Adrenal gland (tissue), 12 donors: ENCODE results near the gene RPL37. TPM values are rescaled to one million over a fixed set of nuclear protein-coding genes. Genes with fewer than 3 reads are reported as not detected.
"Not testable (repeated sequence)": the region's sequence is repeated elsewhere in the genome, so short reads cannot be mapped to it uniquely, and the experiment has no call there.

Experiments
- DNase-seq, 7 donors: peaks; one replicate each; pipeline ENCODE4 v3.0.0-alpha.2; 2019 to 2020
- H3K27ac ChIP-seq, 5 donors: fragments of 200-600 bp; sonication (generic) in 4 of 5; 1 replicate in 3 of 5; 2 replicates in 2 of 5; pipeline versions ENCODE4 v1.5.1 to v1.8.0; 2016 to 2020; ENCODE audit warnings: mild to moderate bottlenecking in 1 of 5
- H3K27me3 ChIP-seq: fragments of 200-600 bp; 2 replicates; pipeline ENCODE4 v1.8.0; 2021
- H3K36me3 ChIP-seq, 2 donors: fragments of 200-600 bp; replicated peaks in 1 of 2; 1 replicate in 1 of 2; 2 replicates in 1 of 2; pipeline versions ENCODE4 v1.5.1 to v1.8.0; 2018 to 2022
- H3K4me1 ChIP-seq, 2 donors: fragments of 200-600 bp; replicated peaks in 1 of 2; 1 replicate in 1 of 2; 2 replicates in 1 of 2; pipeline versions ENCODE4 v1.5.1 to v1.8.0; 2018 to 2021
- H3K4me3 ChIP-seq, 4 donors: fragments of 200-600 bp; sonication (generic) in 3 of 4; one replicate each; pipeline ENCODE4 v1.5.1; 2016 to 2018
- H3K9me3 ChIP-seq, 3 donors: fragments of 200-600 bp; sonication (generic) in 1 of 3; replicated peaks in 1 of 3; 1 replicate in 2 of 3; 2 replicates in 1 of 3; pipeline versions ENCODE4 v1.5.1 to v1.8.0; 2016 to 2021
- CTCF ChIP-seq, 6 experiments: fragments of 450-650 bp in 4 of 6; fragments of 200-600 bp in 2 of 6; sonication (generic) in 1 of 6; IDR thresholded peaks; 1 replicate in 5 of 6; 2 replicates in 1 of 6; pipeline versions ENCODE4 v1.5.1 to v1.8.0; 2016 to 2021; ENCODE audit warnings: antibody characterized with exemption in 6 of 6, mild to moderate bottlenecking in 2 of 6, moderate library complexity in 1 of 6
- POLR2A ChIP-seq, 2 donors: fragments of 450-650 bp; IDR thresholded peaks; one replicate each; pipeline ENCODE4 v1.6.1; 2017; ENCODE audit warnings: antibody characterized with exemption in 2 of 2, mild to moderate bottlenecking in 2 of 2, moderate library complexity in 1 of 2
- WGBS, 4 donors: extraction: QIAGEN DNeasy Blood & Tissue Kit in 2 of 4; methylation state at CpG; one replicate each; pipeline versions ENCODE4 v1.1.5 to v1.1.7; 2013 to 2017; 5-methylcytosine and 5-hydroxymethylcytosine counted together
- intact Hi-C, 2 donors: fragments of 100-400 bp; cut with DNase I; formaldehyde crosslinking; loops; one replicate each; pipeline versions ENCODE4 v1.14.1 to v1.15.0; 2022 to 2023
- polyA plus RNA-seq, 3 donors: library from polyadenylated mRNA; stranded (reverse); fragments of 200-250 nt in 2 of 3; fragments of 350-450 nt in 1 of 3; fragmentation: Illumina TruSeq in 1 of 3; extraction: RNeasy Lipid Tissue Mini Kit (QIAGEN cat#74804) in 1 of 3; gene quantifications; one replicate each; pipeline ENCODE4 v1.2.3, GENCODE V29; 2013 to 2014
- total RNA-seq, 9 donors: library from RNA; depleted of rRNA in 4 of 9; stranded (reverse); fragments of >200 nt in 4 of 9; fragments of 120-200 nt in 1 of 9; fragmentation: NEBNext Ultra II Directional in 1 of 9; extraction: Animal tissue kit (Norgen Biotek cat#: 25700) in 1 of 9; gene quantifications; one replicate each; pipeline versions ENCODE4 v1.1.0 to v1.2.4, GENCODE V29; 2013 to 2023
- donor health status: healthy with polysubstance abuse.
- donor health status: Bipolar disorder and iron deficiency.
- donor health status: DM: yes; HTN: yes; CAD: no.
- donor health status: DM: no; HTN: no; CAD: no.
- donor health status: DM: no; HTN: no; CAD: no.
- donor health status: DM: yes; HTN: yes; CAD: no.

Gene RPL37
- total and polyA plus RNA-seq, 12 donors = 171 to 3,068 (median 978) TPM

DNA sequence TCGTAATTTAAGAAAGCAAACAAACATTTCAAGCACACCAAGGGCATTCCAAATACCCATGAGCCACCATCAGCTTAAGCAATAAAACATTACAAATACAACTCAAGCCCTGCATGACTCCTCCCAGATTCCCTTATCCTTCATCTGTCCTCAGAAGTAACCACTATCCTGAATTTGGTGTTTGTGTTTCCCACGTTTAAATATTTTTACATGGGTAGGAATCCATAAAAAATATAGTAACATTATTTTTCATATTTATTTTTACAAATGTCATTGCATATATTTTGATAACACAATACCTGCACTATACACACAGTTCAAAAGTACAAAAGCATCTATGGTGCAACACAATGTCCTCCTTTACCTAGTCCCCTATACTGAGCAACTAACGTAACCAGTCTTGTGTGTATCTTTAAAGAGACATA, 43.3 kb downstream of the RPL37 start:
- H3K4me3 ChIP-seq = no peak overlapping the region

DNA sequence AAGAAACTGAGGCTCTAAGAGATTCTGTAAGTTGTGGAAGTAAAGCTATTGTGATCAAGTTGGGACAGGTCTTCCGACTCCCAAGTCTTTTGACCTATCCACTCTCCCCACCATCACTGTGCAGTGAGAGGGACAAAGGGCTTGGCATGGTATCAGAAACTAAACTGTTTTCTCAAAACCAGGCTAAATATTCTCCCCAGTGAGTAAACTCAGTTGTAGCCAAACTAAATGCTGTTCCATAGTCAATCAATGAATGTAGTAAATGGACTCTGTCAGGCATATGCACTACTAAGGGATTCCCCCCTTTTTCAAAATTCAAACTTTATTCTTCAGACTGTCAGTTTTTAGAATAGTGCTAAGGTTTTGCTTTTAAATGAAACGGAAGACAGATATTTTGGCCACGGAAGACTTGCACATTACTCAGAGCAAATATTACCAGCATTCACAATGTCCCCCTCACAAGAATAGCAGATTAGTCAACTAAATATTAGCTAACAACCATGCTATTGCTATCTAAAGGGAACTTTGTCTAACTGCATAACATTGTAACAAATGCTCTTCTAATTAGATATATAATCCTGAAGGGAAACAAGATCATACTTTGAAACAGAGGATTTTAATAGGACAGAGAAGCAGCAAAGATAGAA, 44.0 kb downstream of the RPL37 start:
- DNase-seq = no peak
- peaks cover 13 to 28% of the 10 kb centered on the region in 2 donors for H3K4me1 ChIP-seq
- no peaks in the 10 kb centered on the region for H3K9me3 ChIP-seq
- no peak overlapping the region for H3K4me3 ChIP-seq
- H3K27ac ChIP-seq = peak overlapping the region in 2 of 5 donors; percentile 13 to 20
- TF ChIP-seq POLR2A (IDR thresholded peaks at IDR 0.05) = no peak
- no peak for TF ChIP-seq CTCF (IDR thresholded peaks at IDR 0.05)
- intact Hi-C loops = no loop called here
- WGBS, 4 donors = 43 to 54% (median 51%) methylated on average over 3 of the region's 3 CpGs
- no peaks in the 10 kb centered on the region for H3K36me3 ChIP-seq
- no peaks in the 10 kb centered on the region for H3K27me3 ChIP-seq

More for the DNA sequence above, 43.3 kb downstream of the RPL37 start:
- DNase-seq = peak in 1 of 7 donors; percentile 14
- H3K9me3 ChIP-seq = no peaks in the 10 kb centered on the region
- peaks cover 16 to 35% of the 10 kb centered on the region in 2 donors for H3K4me1 ChIP-seq
- 43 to 58% (median 45%) methylated on average over 3 of the region's 3 CpGs for WGBS, 4 donors
- intact Hi-C loops = no loop called here
- no peaks in the 10 kb centered on the region for H3K27me3 ChIP-seq
- no peaks in the 10 kb centered on the region for H3K36me3 ChIP-seq
- TF ChIP-seq POLR2A (IDR thresholded peaks at IDR 0.05) = no peak
- no peak for TF ChIP-seq CTCF (IDR thresholded peaks at IDR 0.05)
- peak overlapping the region in 2 of 5 donors; percentile 13 to 20 for H3K27ac ChIP-seq

DNA sequence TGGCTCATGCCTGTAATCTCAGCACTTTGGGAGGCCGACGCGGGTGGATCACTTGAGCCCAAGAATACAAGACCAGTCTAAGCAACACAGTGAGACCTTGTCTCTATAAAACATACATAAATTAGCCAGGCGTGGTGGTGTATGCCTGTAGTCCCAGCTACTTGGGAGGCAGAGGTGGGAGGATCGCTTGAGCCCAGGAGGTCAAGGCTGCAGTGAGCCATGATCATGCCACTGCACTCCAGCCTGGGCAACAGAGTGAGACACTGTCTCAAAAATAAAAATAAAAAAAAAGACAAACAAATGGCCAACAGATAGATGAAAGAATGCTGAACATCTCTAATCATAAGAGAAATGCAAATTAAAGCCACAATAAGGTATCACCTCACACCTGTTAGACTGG, 46.1 kb downstream of the RPL37 start:
- DNase-seq, H3K9me3 ChIP-seq, H3K4me3 ChIP-seq, H3K27me3 ChIP-seq, H3K27ac ChIP-seq, intact Hi-C loops, H3K36me3 ChIP-seq: not testable (repeated sequence)
- 95 to 97% (median 96%) methylated on average over 5 of the region's 5 CpGs for WGBS, 4 donors
- H3K4me1 ChIP-seq = peaks cover 13 to 22% of the 10 kb centered on the region in 2 donors

DNA sequence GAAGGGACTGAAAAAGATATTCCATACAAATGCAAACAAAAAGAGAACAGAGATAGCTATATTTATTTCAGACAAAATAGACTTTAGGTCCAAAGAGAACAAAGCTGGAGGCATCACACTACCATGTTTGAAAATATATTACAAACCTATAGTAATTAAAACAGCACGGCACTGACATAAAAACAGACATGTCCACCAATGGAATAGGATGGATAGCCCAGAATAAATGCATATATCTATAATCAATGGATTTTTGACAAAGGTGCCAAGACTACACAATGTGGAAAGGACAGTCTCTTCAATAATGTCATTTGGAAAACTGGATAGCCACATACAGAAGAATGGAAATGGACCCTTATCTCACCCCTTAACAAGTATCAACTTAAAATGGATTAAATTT, 47.0 kb downstream of the RPL37 start:
- Histone ChIP-seq H3K9me3 (no peaks in the 10 kb centered on the region), H3K4me1 (peaks cover 13 to 31% of the 10 kb centered on the region in 2 donors), H3K27ac (no peak overlapping the region), H3K4me3 (no peak overlapping the region), H3K27me3 (no peaks in the 10 kb centered on the region), H3K36me3 (no peaks in the 10 kb centered on the region)
- DNase-seq = no peak
- WGBS, 4 donors = 97 to 100% (median 98%) methylated on average over 1 of the region's 1 CpG
- TF ChIP-seq CTCF (IDR thresholded peaks at IDR 0.05) = no peak
- intact Hi-C loops = no loop called here

- H3K27me3 ChIP-seq, H3K27ac ChIP-seq, DNase-seq, intact Hi-C loops, H3K36me3 ChIP-seq, H3K4me3 ChIP-seq, H3K9me3 ChIP-seq: not testable (repeated sequence)
- H3K4me1 ChIP-seq = peaks cover 10 to 39% of the 10 kb centered on the region in 2 donors
- WGBS, 4 donors = 96 to 100% (median 98%) methylated on average over 3 of the region's 3 CpGs
Observed at GRCh38 chr5:40786664-40787063, 48.4 kb downstream of the RPL37 start.
